DND-41 (cell line): ENCODE data around the gene FGF9.

Experiments used
- CTCF ChIP-seq: IDR thresholded peaks from 2 replicates; pipeline ENCODE4 v1.5.1; 2012; ENCODE audit warnings: borderline replicate concordance, low read length, moderate library complexity, mild to moderate bottlenecking; ENCODE audit not compliant: poor library complexity, severe bottlenecking; ENCODE audit errors: extremely low read depth
- EZH2 ChIP-seq: IDR thresholded peaks from 3 replicates; pipeline ENCODE4 v1.6.1; 2012; ENCODE audit warnings: borderline replicate concordance, low read depth, mild to moderate bottlenecking, moderate library complexity, low read length, inconsistent platforms; ENCODE audit not compliant: severe bottlenecking

- TF ChIP-seq CTCF (no peak), EZH2 (no peak)
These were observed 33.6 kb upstream of the FGF9 start for GRCh38 chr13:21637296-21637695.
